K562 (cell line): ENCODE measurements around the gene CUTC. TPM values are rescaled to one million over a fixed set of nuclear protein-coding genes. Genes with fewer than 3 reads are reported as not detected.
A peak's percentile ranks its signal among the peaks of the same experiment; 100 is the strongest.

Source experiments
- CREM ChIP-seq: IDR thresholded peaks from 2 replicates; pipeline ENCODE4 v1.6.1; 2014; ENCODE audit warnings: antibody characterized with exemption, low read depth
- MAFF ChIP-seq: IDR thresholded peaks from 2 replicates; pipeline ENCODE4 v1.6.1; 2012; ENCODE audit warnings: low read length, improper control_type of control experiment
- RBM14 ChIP-seq: fragments of 200-400 bp; formaldehyde crosslinking; IDR thresholded peaks from 2 replicates; pipeline ENCODE4 v1.6.1; 2018; ENCODE audit warnings: low read depth, mild to moderate bottlenecking, low read length, moderate library complexity, borderline replicate concordance; ENCODE audit not compliant: insufficient read depth
- USF2 ChIP-seq: sonication (generic); formaldehyde crosslinking; IDR thresholded peaks from 2 replicates; pipeline ENCODE4 v1.5.0; 2020; ENCODE audit warnings: missing genetic modification reagents
- XRCC5 ChIP-seq: fragments of 200-400 bp; formaldehyde crosslinking; IDR thresholded peaks from 2 replicates; pipeline ENCODE4 v1.6.1; 2017; ENCODE audit warnings: low read depth, mild to moderate bottlenecking, low read length
- ZNF318 ChIP-seq, 2 experiments: fragments of 450-650 bp; IDR thresholded peaks; 2 replicates each; pipeline ENCODE4 v1.6.1; 2016; ENCODE audit warnings: mild to moderate bottlenecking in 2 of 2, borderline replicate concordance in 1 of 2, low read depth in 1 of 2, moderate library complexity in 1 of 2
- ZNF407 ChIP-seq: fragments of 450-650 bp; IDR thresholded peaks from 2 replicates; pipeline ENCODE4 v1.6.1; 2016; ENCODE audit warnings: low read depth
- ZNF696 ChIP-seq: fragments of 250-450 bp; sonication (Bioruptor Pico); conservative IDR thresholded peaks from 2 replicates; pipeline ENCODE4 v1.4.0; 2020; ENCODE audit warnings: mild to moderate bottlenecking, moderate library complexity
- ZNF79 ChIP-seq: fragments of 250-450 bp; sonication (Bioruptor Pico); IDR thresholded peaks from 2 replicates; pipeline ENCODE4 v1.4.0; 2020; ENCODE audit warnings: low read depth, mild to moderate bottlenecking, moderate library complexity
- polyA plus RNA-seq, 8 experiments: library from polyadenylated mRNA; depleted of rRNA in 4 of 8; stranded (reverse) in 5 of 8; unstranded in 3 of 8; fragments of >200 nt; fragmentation: Nextera tagmentation in 2 of 8; fragmentation: Illumina TruSeq in 1 of 8; extraction: Ambion mirVana in 2 of 8; extraction: Trizol in 1 of 8; gene quantifications; 2 replicates each; pipeline versions ENCODE4 v1.2.1 to v1.2.3, GENCODE V29; 2011 to 2014; ENCODE audit warnings: inconsistent platforms in 1 of 8, missing spikeins in 1 of 8
- total RNA-seq, 7 experiments: library from RNA; depleted of rRNA in 6 of 7; stranded (reverse); fragments of >200 nt in 6 of 7; fragmentation: Illumina TruSeq in 2 of 7; extraction: Trizol in 2 of 7; gene quantifications; 2 replicates each; pipeline versions ENCODE4 v1.2.1 to v1.2.3, GENCODE V29; 2011 to 2021; ENCODE audit warnings: low replicate concordance in 1 of 7

The CUTC gene
- total and polyA plus RNA-seq, 9 of the 15 experiments (the other 6 are each of a cell fraction or from before 2014, with no cell fraction given): 18.6 to 69.3 (median 32.3) TPM

GRCh38 chr10:99732033-99732842 lies at the start of gene CUTC, which contains the start of gene COX15 (continued):
- TF ChIP-seq ZNF407 (no peak), ZNF318 (IDR thresholded peaks at IDR 0.05; ENCODE audit: borderline replicate concordance in 1 of 2, low read depth in 1 of 2) (no peak), CREM (peak; percentile 39), XRCC5 (no peak), MAFF (no peak), RBM14 (no peak), USF2 (CRISPR knock-in tag) (no peak), ZNF696 (CRISPR knock-in tag) (no peak), ZNF79 (CRISPR knock-in tag) (no peak)
